HepG2 (cell line): ENCODE measurements around the gene TLR9. TPM values are rescaled to one million over a fixed set of nuclear protein-coding genes. Genes with fewer than 3 reads are reported as not detected.

Source experiments
- CERS6 ChIP-seq: sonication (generic); formaldehyde crosslinking; IDR thresholded peaks from 2 replicates; pipeline ENCODE4 v1.5.0; 2020; ENCODE audit warnings: missing genetic modification reagents
- IKZF4 ChIP-seq: sonication (generic); formaldehyde crosslinking; IDR thresholded peaks from 2 replicates; pipeline ENCODE4 v1.5.1; 2020; ENCODE audit warnings: borderline replicate concordance, mild to moderate bottlenecking, low read depth, missing genetic modification reagents; ENCODE audit errors: not compliant biosample characterization
- KLF12 ChIP-seq: sonication (generic); formaldehyde crosslinking; IDR thresholded peaks from 2 replicates; pipeline ENCODE4 v1.4.0; 2020; ENCODE audit warnings: missing genetic modification reagents, borderline replicate concordance
- NR0B2 ChIP-seq: sonication (generic); formaldehyde crosslinking; IDR thresholded peaks from 2 replicates; pipeline ENCODE4 v1.4.0; 2020; ENCODE audit warnings: mild to moderate bottlenecking, missing genetic modification reagents
- PHF20 ChIP-seq: sonication (generic); formaldehyde crosslinking; IDR thresholded peaks from 2 replicates; pipeline ENCODE4 v1.5.0; 2020; ENCODE audit warnings: mild to moderate bottlenecking, missing genetic modification reagents
- REL ChIP-seq: sonication (generic); formaldehyde crosslinking; conservative IDR thresholded peaks from 2 replicates; pipeline ENCODE4 v1.8.0; 2022; ENCODE audit warnings: mild to moderate bottlenecking, missing genetic modification reagents, moderate library complexity
- SNAI1 ChIP-seq: sonication (generic); formaldehyde crosslinking; IDR thresholded peaks from 2 replicates; pipeline ENCODE4 v1.5.0; 2020; ENCODE audit warnings: mild to moderate bottlenecking, missing genetic modification reagents, borderline replicate concordance
- ZNF142 ChIP-seq: sonication (generic); formaldehyde crosslinking; IDR thresholded peaks from 2 replicates; pipeline ENCODE4 v1.4.0; 2020; ENCODE audit warnings: missing genetic modification reagents
- ZNF331 ChIP-seq: sonication (generic); formaldehyde crosslinking; IDR thresholded peaks from 2 replicates; pipeline ENCODE4 v1.4.0; 2020; ENCODE audit warnings: missing genetic modification reagents
- ZNF430 ChIP-seq: sonication (generic); formaldehyde crosslinking; IDR thresholded peaks from 2 replicates; pipeline ENCODE4 v1.9.0; 2021; ENCODE audit warnings: mild to moderate bottlenecking, missing genetic modification reagents
- ZNF563 ChIP-seq: sonication (generic); formaldehyde crosslinking; IDR thresholded peaks from 2 replicates; pipeline ENCODE4 v1.8.0; 2022; ENCODE audit warnings: mild to moderate bottlenecking, moderate library complexity, missing genetic modification reagents
- ZNF605 ChIP-seq: sonication (generic); formaldehyde crosslinking; IDR thresholded peaks from 2 replicates; pipeline ENCODE4 v1.8.0; 2022; ENCODE audit warnings: mild to moderate bottlenecking, missing genetic modification reagents
- ZNF761 ChIP-seq: sonication (generic); formaldehyde crosslinking; conservative IDR thresholded peaks from 2 replicates; pipeline ENCODE4 v1.4.0; 2020; ENCODE audit warnings: mild to moderate bottlenecking, missing genetic modification reagents
- polyA plus RNA-seq, 8 experiments: library from polyadenylated mRNA; depleted of rRNA in 3 of 8; stranded (reverse) in 7 of 8; unstranded in 1 of 8; fragments of >200 nt; fragmentation: Illumina TruSeq in 4 of 8; extraction: Trizol in 4 of 8; gene quantifications; 2 replicates each; pipeline versions ENCODE4 v1.2.1 to v1.2.3, GENCODE V29; 2011 to 2016; ENCODE audit warnings: low read depth in 4 of 8, missing spikeins in 1 of 8, mixed read lengths in 1 of 8; ENCODE audit not compliant: insufficient read depth in 1 of 8
- total RNA-seq, 5 experiments: library from RNA; depleted of rRNA; stranded (reverse); fragments of >200 nt; fragmentation: Illumina TruSeq; extraction: Trizol; gene quantifications; 2 replicates each; pipeline ENCODE4 v1.2.3, GENCODE V29; 2016; ENCODE audit warnings: low read depth in 1 of 5
- TF ChIP-seq, protein P1 (sequence below): sonication (generic); formaldehyde crosslinking; IDR thresholded peaks from 2 replicates; pipeline ENCODE4 v1.4.0; 2020; ENCODE audit warnings: missing genetic modification reagents

Gene TLR9
- total and polyA plus RNA-seq, 2 of the 13 experiments (the other 11 are each of a cell fraction or from before 2014, with no cell fraction given): not detected

DNA sequence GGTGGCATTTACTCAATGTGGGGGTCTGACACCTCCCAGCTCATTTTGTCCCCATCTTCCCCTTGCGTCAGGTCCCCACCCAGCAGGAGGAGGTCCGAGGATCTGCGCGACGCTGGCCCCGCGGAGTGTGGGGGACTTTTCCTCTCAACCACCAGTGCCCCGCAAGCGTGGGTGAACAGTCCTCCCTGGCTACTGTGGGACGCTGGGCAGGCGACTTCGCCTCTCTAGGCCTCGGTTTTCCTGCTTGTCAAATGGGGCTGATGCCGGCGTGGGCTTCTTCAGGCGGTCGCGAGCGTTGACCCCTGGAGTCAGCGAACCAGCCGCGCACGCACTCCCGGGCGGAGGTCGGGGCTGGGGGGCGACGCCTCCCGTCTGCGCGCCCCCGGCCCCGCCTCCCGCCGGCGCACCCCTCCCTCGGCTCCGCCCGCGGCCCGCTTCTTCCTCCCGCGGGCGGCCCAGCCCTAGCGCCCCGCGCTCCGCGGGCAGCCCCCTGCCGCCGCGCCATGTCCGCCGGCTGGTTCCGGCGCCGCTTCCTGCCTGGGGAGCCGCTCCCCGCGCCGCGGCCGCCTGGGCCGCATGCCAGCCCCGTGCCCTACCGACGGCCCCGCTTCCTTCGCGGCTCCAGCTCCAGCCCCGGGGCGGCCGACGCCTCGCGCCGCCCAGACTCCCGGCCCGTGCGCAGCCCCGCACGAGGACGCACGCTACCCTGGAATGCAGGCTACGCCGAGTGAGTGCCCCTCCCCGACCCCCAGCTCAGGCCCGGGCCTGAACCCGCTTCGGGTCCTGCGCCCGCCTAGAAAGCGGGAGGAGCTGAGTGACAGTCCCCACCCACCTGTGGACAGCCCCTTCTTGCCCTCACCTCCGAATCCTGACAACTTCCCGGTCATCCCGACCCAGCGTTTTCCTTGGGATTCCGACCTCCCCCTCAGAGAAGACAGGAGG lies 20.1 kb upstream of the TLR9 start, which contains the start of gene PPM1M (continued):
- TF ChIP-seq CERS6 (CRISPR knock-in tag) (peak; percentile 93), ZNF761 (CRISPR knock-in tag) (peak; percentile 76), PHF20 (CRISPR knock-in tag) (peak; percentile 23; the same call in 1 of the 2 replicates), ZNF563 (CRISPR knock-in tag) (peak; percentile 98), ZNF430 (CRISPR knock-in tag) (no peak), NR0B2 (CRISPR knock-in tag) (peak; percentile 46; the same call in 1 of the 2 replicates), KLF12 (0 out of 2 replicates have a peak, but pooled peaks have one; percentile 37), ZNF605 (CRISPR knock-in tag) (peak; percentile 38; the same call in 1 of the 2 replicates), ZNF331 (CRISPR knock-in tag) (0 out of 2 replicates have a peak, but pooled peaks have one; percentile 33), ZNF142 (peak; percentile 84; the same call in 1 of the 2 replicates), REL (0 out of 2 replicates have a peak, but pooled peaks have one; percentile 46), SNAI1 (CRISPR knock-in tag) (no peak), IKZF4 (CRISPR knock-in tag) (peak; percentile 71)
- TF ChIP-seq, protein P1, sequence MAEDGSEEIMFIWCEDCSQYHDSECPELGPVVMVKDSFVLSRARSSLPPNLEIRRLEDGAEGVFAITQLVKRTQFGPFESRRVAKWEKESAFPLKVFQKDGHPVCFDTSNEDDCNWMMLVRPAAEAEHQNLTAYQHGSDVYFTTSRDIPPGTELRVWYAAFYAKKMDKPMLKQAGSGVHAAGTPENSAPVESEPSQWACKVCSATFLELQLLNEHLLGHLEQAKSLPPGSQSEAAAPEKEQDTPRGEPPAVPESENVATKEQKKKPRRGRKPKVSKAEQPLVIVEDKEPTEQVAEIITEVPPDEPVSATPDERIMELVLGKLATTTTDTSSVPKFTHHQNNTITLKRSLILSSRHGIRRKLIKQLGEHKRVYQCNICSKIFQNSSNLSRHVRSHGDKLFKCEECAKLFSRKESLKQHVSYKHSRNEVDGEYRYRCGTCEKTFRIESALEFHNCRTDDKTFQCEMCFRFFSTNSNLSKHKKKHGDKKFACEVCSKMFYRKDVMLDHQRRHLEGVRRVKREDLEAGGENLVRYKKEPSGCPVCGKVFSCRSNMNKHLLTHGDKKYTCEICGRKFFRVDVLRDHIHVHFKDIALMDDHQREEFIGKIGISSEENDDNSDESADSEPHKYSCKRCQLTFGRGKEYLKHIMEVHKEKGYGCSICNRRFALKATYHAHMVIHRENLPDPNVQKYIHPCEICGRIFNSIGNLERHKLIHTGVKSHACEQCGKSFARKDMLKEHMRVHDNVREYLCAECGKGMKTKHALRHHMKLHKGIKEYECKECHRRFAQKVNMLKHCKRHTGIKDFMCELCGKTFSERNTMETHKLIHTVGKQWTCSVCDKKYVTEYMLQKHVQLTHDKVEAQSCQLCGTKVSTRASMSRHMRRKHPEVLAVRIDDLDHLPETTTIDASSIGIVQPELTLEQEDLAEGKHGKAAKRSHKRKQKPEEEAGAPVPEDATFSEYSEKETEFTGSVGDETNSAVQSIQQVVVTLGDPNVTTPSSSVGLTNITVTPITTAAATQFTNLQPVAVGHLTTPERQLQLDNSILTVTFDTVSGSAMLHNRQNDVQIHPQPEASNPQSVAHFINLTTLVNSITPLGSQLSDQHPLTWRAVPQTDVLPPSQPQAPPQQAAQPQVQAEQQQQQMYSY (CRISPR knock-in tag): peak; percentile 69; the same call in 1 of the 2 replicates
